GM06990 (cell line): ENCODE data around the gene SNRNP27.
A peak's percentile ranks its signal among the peaks of the same experiment; 100 is the strongest.

Source experiments
- DNase-seq: peaks from one replicate; pipeline ENCODE4 v3.0.0-alpha.2; 2011; ENCODE audit not compliant: insufficient read length; ENCODE audit errors: extremely low read depth
- H3K27me3 ChIP-seq: replicated peaks from 2 replicates; pipeline ENCODE4 v1.6.0; 2011; ENCODE audit warnings: low read length; ENCODE audit not compliant: control insufficient read depth, insufficient read depth
- H3K36me3 ChIP-seq: 2 replicates; pipeline ENCODE4 v1.5.1; 2011; ENCODE audit warnings: low read length; ENCODE audit not compliant: control insufficient read depth, insufficient read depth
- H3K4me3 ChIP-seq: replicated peaks from 2 replicates; pipeline ENCODE4 v1.5.1; 2011; ENCODE audit warnings: low read depth, mild to moderate bottlenecking, control low read depth, low read length
- CTCF ChIP-seq: IDR thresholded peaks from 2 replicates; pipeline ENCODE4 v1.5.1; 2011; ENCODE audit warnings: low read length, control low read depth, mild to moderate bottlenecking, inconsistent platforms; ENCODE audit not compliant: insufficient read depth, poor library complexity, severe bottlenecking

SNRNP27 gene, protein sequence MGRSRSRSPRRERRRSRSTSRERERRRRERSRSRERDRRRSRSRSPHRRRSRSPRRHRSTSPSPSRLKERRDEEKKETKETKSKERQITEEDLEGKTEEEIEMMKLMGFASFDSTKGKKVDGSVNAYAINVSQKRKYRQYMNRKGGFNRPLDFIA

GRCh38 chr2:69893684-69894551, at the start of gene SNRNP27:
TSS of gene SNRNP27 (plus strand) at chr2:69893956. CDS start at chr2:69893985, 29 bp downstream.
- peaks cover 2% of the 10 kb centered on the region for H3K36me3 ChIP-seq
- peak; percentile 77 for DNase-seq
- H3K4me3 ChIP-seq: peak within 1 kb of the TSS; percentile 91
- H3K27me3 ChIP-seq: no peaks in the 10 kb centered on the region
- no peak for TF ChIP-seq CTCF

DNA sequence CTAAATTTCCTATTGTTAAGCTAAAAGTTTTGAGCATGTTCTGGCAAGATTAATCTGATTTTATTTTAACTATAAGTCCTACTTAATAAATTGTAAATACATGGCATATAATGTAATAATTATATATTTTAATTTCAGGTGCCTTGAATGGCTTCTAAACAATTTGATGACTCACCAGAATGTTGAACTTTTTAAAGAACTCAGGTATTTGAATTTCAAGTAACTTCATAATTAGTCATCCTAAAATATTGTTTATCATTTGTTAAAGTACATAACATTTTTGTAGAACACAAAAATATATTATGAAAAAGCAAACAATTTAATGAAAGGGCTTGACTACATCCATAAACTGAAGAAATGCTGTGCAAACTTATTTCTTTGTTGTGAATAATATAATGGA, 49.8 kb upstream of the SNRNP27 start:
- no peak for DNase-seq
- no peaks in the 10 kb centered on the region for H3K27me3 ChIP-seq
- peaks cover 7% of the 10 kb centered on the region for H3K36me3 ChIP-seq
- TF ChIP-seq CTCF: no peak
- H3K4me3 ChIP-seq: no peak overlapping the region

GRCh38 chr2:69844560-69844959, 49.2 kb upstream of the SNRNP27 start:
- H3K36me3 ChIP-seq: peaks cover 7% of the 10 kb centered on the region
- no peak for DNase-seq
- no peak overlapping the region for H3K4me3 ChIP-seq
- no peak for TF ChIP-seq CTCF
- H3K27me3 ChIP-seq: no peaks in the 10 kb centered on the region

- DNase-seq: no peak
- no peak for TF ChIP-seq CTCF
- Histone ChIP-seq H3K27me3 (no peaks in the 10 kb centered on the region), H3K4me3 (no peak overlapping the region), H3K36me3 (peaks cover 7% of the 10 kb centered on the region)
Observed at GRCh38 chr2:69846182-69847067, 47.3 kb upstream of the SNRNP27 start.

GRCh38 chr2:69847068-69847828, 46.5 kb upstream of the SNRNP27 start:
- no peak for TF ChIP-seq CTCF
- Histone ChIP-seq H3K27me3 (no peaks in the 10 kb centered on the region), H3K4me3 (no peak overlapping the region), H3K36me3 (peaks cover 7% of the 10 kb centered on the region)
- no peak for DNase-seq
